Caco-2 (cell line): Measurements from ENCODE around the gene MRPL41. TPM values are rescaled to one million over a fixed set of nuclear protein-coding genes. Genes with fewer than 3 reads are reported as not detected.

Source experiments
- BruUV-seq: library from RNA; stranded (reverse); fragments of 400-500 nt; replicated peaks from 2 replicates; lab custom pipeline; 2021; lab: Mats Ljungman, UMichigan
- CTCF ChIA-PET: fragments of 300-600 bp; sonication (Branson Sonifier 250); formaldehyde crosslinking; loops from one replicate; lab custom pipeline; 2022; ENCODE audit warnings: antibody characterized with exemption; lab: Charles Lee
- POLR2A ChIA-PET: fragments of 300-600 bp; sonication (Branson Sonifier 250); formaldehyde crosslinking; loops from one replicate; lab custom pipeline; 2022; ENCODE audit warnings: antibody characterized with exemption; lab: Charles Lee
- DNase-seq, 2 experiments: peaks; one replicate each; pipeline versions ENCODE4 v3.0.0 to v3.0.0-alpha.2; 2020 to 2022
- H3K27me3 ChIP-seq: replicated peaks from 2 replicates; pipeline ENCODE4 v1.6.0; 2011; ENCODE audit warnings: low read length; ENCODE audit not compliant: control insufficient read depth, insufficient read depth
- H3K36me3 ChIP-seq: 2 replicates; pipeline ENCODE4 v1.5.1; 2011; ENCODE audit warnings: low read length; ENCODE audit not compliant: control insufficient read depth, insufficient read depth
- H3K4me1 ChIP-seq: fragments of 250-450 bp; sonication (Bioruptor Pico); 2 replicates; pipeline ENCODE4 v1.5.1; 2020; ENCODE audit warnings: mild to moderate bottlenecking
- H3K4me3 ChIP-seq: 2 replicates; pipeline ENCODE4 v1.5.1; 2011; ENCODE audit warnings: low read depth, mild to moderate bottlenecking, control low read depth, low read length
- H3K9me3 ChIP-seq: fragments of 250-450 bp; sonication (Bioruptor Pico); 2 replicates; pipeline ENCODE4 v1.5.1; 2020; ENCODE audit warnings: mild to moderate bottlenecking, moderate library complexity
- H3K27ac Mint-ChIP-seq: one replicate; pipeline ENCODE4 v1.8.0; 2022; ENCODE audit warnings: mixed read lengths; ENCODE audit not compliant: unreplicated experiment
- H3K27me3 Mint-ChIP-seq: one replicate; pipeline ENCODE4 v1.8.0; 2022; ENCODE audit warnings: mixed read lengths; ENCODE audit not compliant: insufficient read depth, unreplicated experiment
- H3K36me3 Mint-ChIP-seq: one replicate; pipeline ENCODE4 v1.8.0; 2022; ENCODE audit warnings: mild to moderate bottlenecking, mixed read lengths; ENCODE audit not compliant: insufficient read depth, unreplicated experiment
- H3K4me1 Mint-ChIP-seq: one replicate; pipeline ENCODE4 v1.8.0; 2022; ENCODE audit warnings: low read depth, mixed read lengths; ENCODE audit not compliant: unreplicated experiment
- H3K4me3 Mint-ChIP-seq: one replicate; pipeline ENCODE4 v1.8.0; 2022; ENCODE audit warnings: mild to moderate bottlenecking, moderate library complexity, mixed read lengths; ENCODE audit not compliant: unreplicated experiment
- H3K9me3 Mint-ChIP-seq: one replicate; pipeline ENCODE4 v1.8.0; 2022; ENCODE audit warnings: mixed read lengths; ENCODE audit not compliant: unreplicated experiment
- intact Hi-C: fragments of 100-400 bp; cut with micrococcal nuclease; formaldehyde crosslinking; loops from one replicate; pipeline ENCODE4 v1.10.0; 2022; ENCODE audit not compliant: unreplicated experiment
- total RNA-seq: library from RNA; stranded (reverse); gene quantifications from 2 replicates; pipeline ENCODE4 v1.2.3, GENCODE V29; 2022
- TF ChIP-seq, protein P1 (sequence below), 2 experiments: fragments of 200-600 bp in 1 of 2; IDR thresholded peaks; 1 replicate in 1 of 2; 2 replicates in 1 of 2; pipeline versions ENCODE4 v1.5.1 to v1.8.0; 2011 to 2022; ENCODE audit warnings: antibody characterized with exemption in 1 of 2, control low read depth in 1 of 2, inconsistent platforms in 1 of 2, low read depth in 1 of 2, low read length in 1 of 2, mild to moderate bottlenecking in 1 of 2, moderate library complexity in 1 of 2; ENCODE audit not compliant: insufficient read depth in 1 of 2, severe bottlenecking in 1 of 2, unreplicated experiment in 1 of 2

The MRPL41 gene
- total RNA-seq, 1 experiment from 2014 or later = 44.2 TPM

DNA sequence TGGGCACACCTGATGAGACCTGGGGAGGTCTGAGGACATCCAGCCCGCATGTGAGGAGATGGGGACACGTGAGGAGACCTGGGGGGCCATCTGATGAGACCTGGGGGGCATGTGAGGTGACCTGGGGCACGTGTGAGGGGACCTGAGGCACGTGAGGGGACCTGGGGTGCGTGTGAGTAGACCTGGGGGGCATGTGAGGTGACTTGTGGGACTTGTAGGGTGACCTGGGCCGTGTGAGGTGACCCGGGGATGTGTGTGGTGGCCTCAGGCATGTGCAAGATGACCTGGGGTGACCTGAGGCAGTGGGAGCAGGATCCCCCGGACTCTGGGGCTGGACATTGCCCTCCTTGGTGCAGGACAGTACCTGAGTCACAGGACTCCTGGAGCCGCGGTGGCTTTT is 32.1 kb upstream of the MRPL41 start:
- TF ChIP-seq, protein P1, sequence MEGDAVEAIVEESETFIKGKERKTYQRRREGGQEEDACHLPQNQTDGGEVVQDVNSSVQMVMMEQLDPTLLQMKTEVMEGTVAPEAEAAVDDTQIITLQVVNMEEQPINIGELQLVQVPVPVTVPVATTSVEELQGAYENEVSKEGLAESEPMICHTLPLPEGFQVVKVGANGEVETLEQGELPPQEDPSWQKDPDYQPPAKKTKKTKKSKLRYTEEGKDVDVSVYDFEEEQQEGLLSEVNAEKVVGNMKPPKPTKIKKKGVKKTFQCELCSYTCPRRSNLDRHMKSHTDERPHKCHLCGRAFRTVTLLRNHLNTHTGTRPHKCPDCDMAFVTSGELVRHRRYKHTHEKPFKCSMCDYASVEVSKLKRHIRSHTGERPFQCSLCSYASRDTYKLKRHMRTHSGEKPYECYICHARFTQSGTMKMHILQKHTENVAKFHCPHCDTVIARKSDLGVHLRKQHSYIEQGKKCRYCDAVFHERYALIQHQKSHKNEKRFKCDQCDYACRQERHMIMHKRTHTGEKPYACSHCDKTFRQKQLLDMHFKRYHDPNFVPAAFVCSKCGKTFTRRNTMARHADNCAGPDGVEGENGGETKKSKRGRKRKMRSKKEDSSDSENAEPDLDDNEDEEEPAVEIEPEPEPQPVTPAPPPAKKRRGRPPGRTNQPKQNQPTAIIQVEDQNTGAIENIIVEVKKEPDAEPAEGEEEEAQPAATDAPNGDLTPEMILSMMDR (IDR thresholded peaks at IDR 0.05; ENCODE audit: insufficient read depth in 1 of 2, low read depth in 1 of 2, low read length in 1 of 2, severe bottlenecking in 1 of 2, unreplicated experiment in 1 of 2) = no peak
- POLR2A ChIA-PET = no interaction called here
- H3K27ac Mint-ChIP-seq = no peak overlapping the region
- H3K9me3 Mint-ChIP-seq = no peaks in the 10 kb centered on the region
- Histone ChIP-seq H3K9me3 (no peaks in the 10 kb centered on the region), H3K27me3 (no peaks in the 10 kb centered on the region), H3K36me3 (no peaks in the 10 kb centered on the region), H3K4me3 (no peak overlapping the region), H3K4me1 (no peaks in the 10 kb centered on the region)
- no peak overlapping the region for H3K4me3 Mint-ChIP-seq
- intact Hi-C loops = no loop called here
- H3K4me1 Mint-ChIP-seq = no peaks in the 10 kb centered on the region
- no TSS peak for BruUV-seq
- no peaks in the 10 kb centered on the region for H3K27me3 Mint-ChIP-seq
- no peak for DNase-seq
- no peaks in the 10 kb centered on the region for H3K36me3 Mint-ChIP-seq
- CTCF ChIA-PET = no interaction called here

DNA sequence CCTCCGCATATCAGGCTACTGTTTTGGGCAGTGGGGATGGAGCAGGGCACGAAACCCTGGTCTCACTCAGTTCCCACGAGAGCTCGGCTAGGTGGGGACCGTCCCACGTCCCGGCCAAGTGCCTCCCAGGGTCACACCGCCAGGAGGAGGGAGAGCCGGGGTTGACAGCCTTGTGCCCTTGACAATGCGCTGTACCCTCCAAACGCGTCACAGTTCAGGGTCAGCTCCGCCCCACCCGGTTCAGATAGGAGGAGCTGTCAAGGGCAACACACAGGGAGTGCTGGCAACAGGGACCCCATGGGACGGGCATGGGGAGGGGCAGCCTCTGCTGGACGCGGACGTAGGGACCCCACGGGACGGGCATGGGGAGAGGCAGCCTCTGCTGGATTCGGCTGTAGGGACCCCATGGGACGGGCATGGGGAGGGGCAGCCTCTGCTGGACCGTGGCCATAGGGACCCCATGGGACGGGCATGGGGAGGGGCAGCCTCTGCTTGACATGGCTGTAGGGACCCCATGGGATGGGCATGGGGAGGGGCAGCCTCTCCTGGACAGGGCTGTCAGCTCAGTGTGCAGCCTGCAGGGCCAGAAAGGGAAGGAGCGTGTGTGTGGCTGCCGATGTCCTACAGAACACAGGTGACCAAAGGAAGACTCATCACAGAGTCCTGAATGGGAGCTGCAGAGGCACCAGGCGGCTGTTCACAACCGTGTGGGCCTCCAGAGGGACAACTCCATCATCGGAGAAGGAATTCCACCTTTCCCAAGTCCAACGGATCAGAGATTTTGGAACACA is 30.9 kb upstream of the MRPL41 start:
- no peak for DNase-seq
- no peak overlapping the region for H3K27ac Mint-ChIP-seq
- no peaks in the 10 kb centered on the region for H3K9me3 Mint-ChIP-seq
- intact Hi-C loops = no loop called here
- H3K36me3 Mint-ChIP-seq = no peaks in the 10 kb centered on the region
- H3K27me3 Mint-ChIP-seq = no peaks in the 10 kb centered on the region
- Histone ChIP-seq H3K4me3 (no peak overlapping the region), H3K36me3 (no peaks in the 10 kb centered on the region), H3K27me3 (no peaks in the 10 kb centered on the region), H3K4me1 (no peaks in the 10 kb centered on the region), H3K9me3 (no peaks in the 10 kb centered on the region)
- H3K4me3 Mint-ChIP-seq = no peak overlapping the region
- H3K4me1 Mint-ChIP-seq = no peaks in the 10 kb centered on the region
- no TSS peak for BruUV-seq
- ChIA-PET CTCF (no interaction called here), POLR2A (no interaction called here)
- TF ChIP-seq, protein P1 (IDR thresholded peaks at IDR 0.05; ENCODE audit: insufficient read depth in 1 of 2, low read depth in 1 of 2, low read length in 1 of 2, severe bottlenecking in 1 of 2, unreplicated experiment in 1 of 2) = no peak

DNA sequence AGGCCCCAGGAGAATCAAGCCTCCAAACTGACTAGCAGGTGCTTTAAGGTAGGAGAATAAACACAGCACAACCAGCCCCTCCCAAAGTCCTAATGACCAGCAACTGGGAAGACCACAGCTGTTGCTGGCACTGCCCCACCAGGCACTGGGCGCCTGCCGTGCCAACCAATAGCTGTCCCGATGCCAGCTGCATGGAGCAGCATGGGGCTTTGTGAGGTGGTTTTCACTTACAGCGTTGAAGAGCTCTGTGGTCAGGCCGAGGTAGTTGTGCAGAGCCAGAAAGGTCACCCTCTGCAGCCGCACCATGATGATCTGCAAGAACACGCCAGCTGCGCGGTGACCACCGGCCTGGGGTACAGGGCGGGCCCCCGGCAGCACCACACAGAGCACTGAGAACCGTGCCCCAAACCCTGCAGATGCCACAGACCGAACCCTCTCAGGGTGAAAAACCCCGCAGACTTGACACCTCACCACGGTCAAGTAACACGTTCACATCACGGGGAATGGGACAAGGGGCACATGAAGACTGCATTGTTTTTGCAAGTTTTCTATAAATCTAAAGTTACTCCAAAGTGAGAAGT is 30.2 kb upstream of the MRPL41 start:
- POLR2A ChIA-PET = no interaction called here

More for the DNA sequence above, 30.2 kb upstream of the MRPL41 start:
- no TSS peak for BruUV-seq
- Mint-ChIP-seq H3K27me3 (no peaks in the 10 kb centered on the region), H3K4me1 (no peaks in the 10 kb centered on the region), H3K9me3 (no peaks in the 10 kb centered on the region), H3K27ac (no peak overlapping the region), H3K36me3 (no peaks in the 10 kb centered on the region), H3K4me3 (no peak overlapping the region)
- TF ChIP-seq, protein P1 (IDR thresholded peaks at IDR 0.05; ENCODE audit: insufficient read depth in 1 of 2, low read depth in 1 of 2, low read length in 1 of 2, severe bottlenecking in 1 of 2, unreplicated experiment in 1 of 2) = no peak
- H3K27me3 ChIP-seq = no peaks in the 10 kb centered on the region
- H3K9me3 ChIP-seq = no peaks in the 10 kb centered on the region
- H3K36me3 ChIP-seq = no peaks in the 10 kb centered on the region
- DNase-seq = no peak
- H3K4me3 ChIP-seq = no peak overlapping the region
- H3K4me1 ChIP-seq = no peaks in the 10 kb centered on the region
- CTCF ChIA-PET = no interaction called here
- intact Hi-C loops = no loop called here
